Choroid plexus epithelial cell (primary cell): ENCODE measurements around the gene KIF18B.

Experiments used
- DNase-seq: peaks from one replicate; pipeline ENCODE4 v3.0.0-alpha.2; 2010; ENCODE audit warnings: low read depth
- H3K4me3 ChIP-seq: 2 replicates; pipeline ENCODE4 v1.5.1; 2011; ENCODE audit warnings: low read depth, mild to moderate bottlenecking, control low read depth, low read length, moderate library complexity
- CTCF ChIP-seq: conservative IDR thresholded peaks from 2 replicates; pipeline ENCODE4 v1.5.1; 2011; ENCODE audit warnings: low read depth, mild to moderate bottlenecking, control low read depth, inconsistent platforms, low read length, moderate library complexity

The KIF18B gene

GRCh38 chr17:44879376-44879775 lies 68.2 kb downstream of the KIF18B start:
- DNase-seq = no peak
- no peak overlapping the region for H3K4me3 ChIP-seq
- no peak for TF ChIP-seq CTCF

- peak; percentile 60 for DNase-seq
- peak; percentile 71 for TF ChIP-seq CTCF
- no peak overlapping the region for H3K4me3 ChIP-seq
Measured at GRCh38 chr17:44878627-44879221, 68.8 kb downstream of the KIF18B start.

- TF ChIP-seq CTCF = no peak
- DNase-seq = no peak
- no peak overlapping the region for H3K4me3 ChIP-seq
Measured at GRCh38 chr17:44877121-44877520, 70.5 kb downstream of the KIF18B start.

GRCh38 chr17:44875761-44876160 lies 71.8 kb downstream of the KIF18B start:
- H3K4me3 ChIP-seq = no peak overlapping the region
- DNase-seq = no peak
- no peak for TF ChIP-seq CTCF
